Measurements from ENCODE around the gene DNAJC4. TPM values are rescaled to one million over a fixed set of nuclear protein-coding genes. Genes with fewer than 3 reads are reported as not detected.

Gene DNAJC4
- total and polyA plus RNA-seq, 9 donors: 25.0 to 69.1 (median 43.1) TPM

DNA sequence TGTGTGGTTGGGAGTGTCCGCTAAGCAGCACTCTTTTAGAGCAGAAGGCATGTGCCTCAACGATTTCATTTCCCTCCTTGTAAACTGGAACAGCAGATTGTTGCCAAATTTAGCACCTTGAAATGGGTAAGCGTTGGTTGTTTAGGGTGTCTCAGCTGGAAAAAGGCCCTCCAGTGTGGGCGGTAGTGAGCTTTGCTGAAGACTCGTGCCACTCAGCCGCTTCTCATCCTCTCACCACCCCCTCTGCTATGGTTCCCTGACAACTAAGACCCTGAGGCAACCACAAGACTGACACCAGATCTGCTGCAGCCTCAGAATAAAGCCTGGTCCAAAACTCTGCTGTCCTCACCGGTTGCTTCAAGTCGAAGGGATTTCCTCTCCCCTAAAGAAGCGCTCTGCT is 33.7 kb upstream of the DNAJC4 start:
- no peaks in the 10 kb centered on the region for H3K27me3 ChIP-seq
- intact Hi-C loops (cut with DNase I): no loop called here
- H3K27ac ChIP-seq: no peak overlapping the region
- TF ChIP-seq, protein P1, sequence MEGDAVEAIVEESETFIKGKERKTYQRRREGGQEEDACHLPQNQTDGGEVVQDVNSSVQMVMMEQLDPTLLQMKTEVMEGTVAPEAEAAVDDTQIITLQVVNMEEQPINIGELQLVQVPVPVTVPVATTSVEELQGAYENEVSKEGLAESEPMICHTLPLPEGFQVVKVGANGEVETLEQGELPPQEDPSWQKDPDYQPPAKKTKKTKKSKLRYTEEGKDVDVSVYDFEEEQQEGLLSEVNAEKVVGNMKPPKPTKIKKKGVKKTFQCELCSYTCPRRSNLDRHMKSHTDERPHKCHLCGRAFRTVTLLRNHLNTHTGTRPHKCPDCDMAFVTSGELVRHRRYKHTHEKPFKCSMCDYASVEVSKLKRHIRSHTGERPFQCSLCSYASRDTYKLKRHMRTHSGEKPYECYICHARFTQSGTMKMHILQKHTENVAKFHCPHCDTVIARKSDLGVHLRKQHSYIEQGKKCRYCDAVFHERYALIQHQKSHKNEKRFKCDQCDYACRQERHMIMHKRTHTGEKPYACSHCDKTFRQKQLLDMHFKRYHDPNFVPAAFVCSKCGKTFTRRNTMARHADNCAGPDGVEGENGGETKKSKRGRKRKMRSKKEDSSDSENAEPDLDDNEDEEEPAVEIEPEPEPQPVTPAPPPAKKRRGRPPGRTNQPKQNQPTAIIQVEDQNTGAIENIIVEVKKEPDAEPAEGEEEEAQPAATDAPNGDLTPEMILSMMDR (IDR thresholded peaks at IDR 0.05): no peak
- TF ChIP-seq EP300 (IDR thresholded peaks at IDR 0.05) (no peak), POLR2A (IDR thresholded peaks at IDR 0.05) (no peak)
- H3K9me3 ChIP-seq: no peaks in the 10 kb centered on the region
- no peak for DNase-seq
- no peak overlapping the region for H3K4me3 ChIP-seq
- H3K4me1 ChIP-seq (ENCODE audit: insufficient read depth): no peaks in the 10 kb centered on the region
- 77 to 79% (median 79%) methylated on average over 9 of the region's 9 CpGs for WGBS, 3 donors
- no peaks in the 10 kb centered on the region for H3K36me3 ChIP-seq

DNA sequence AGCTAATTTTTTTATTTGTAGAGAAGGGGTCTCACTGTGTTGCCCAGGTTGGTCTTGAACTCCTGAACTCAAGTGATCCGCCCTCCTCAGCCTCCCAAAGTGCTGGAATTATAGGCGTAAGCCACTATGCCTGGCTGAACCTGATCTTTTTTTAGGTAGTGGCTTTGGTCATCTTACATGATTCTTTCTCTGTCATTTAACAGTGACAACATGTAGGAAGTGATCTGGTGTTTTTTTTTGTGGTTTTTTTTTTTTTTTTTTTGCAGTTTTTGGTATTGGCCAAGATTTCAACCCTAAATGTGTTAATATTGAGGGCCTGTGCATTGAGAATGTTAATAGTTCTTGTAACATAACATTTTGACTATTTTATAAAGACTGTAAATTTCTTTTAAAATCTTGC is 31.8 kb upstream of the DNAJC4 start:
- Histone ChIP-seq H3K4me3 (no peak overlapping the region), H3K27ac (no peak overlapping the region), H3K27me3 (no peaks in the 10 kb centered on the region), H3K9me3 (no peaks in the 10 kb centered on the region), H3K4me1 (ENCODE audit: insufficient read depth) (no peaks in the 10 kb centered on the region), H3K36me3 (no peaks in the 10 kb centered on the region)
- 97% methylated on average over 2 of the region's 2 CpGs for WGBS, 3 donors
- no peak for DNase-seq
- TF ChIP-seq, protein P1 (IDR thresholded peaks at IDR 0.05): no peak
- TF ChIP-seq EP300 (IDR thresholded peaks at IDR 0.05) (no peak), POLR2A (IDR thresholded peaks at IDR 0.05) (no peak)
- intact Hi-C loops (cut with DNase I): no loop called here

DNA sequence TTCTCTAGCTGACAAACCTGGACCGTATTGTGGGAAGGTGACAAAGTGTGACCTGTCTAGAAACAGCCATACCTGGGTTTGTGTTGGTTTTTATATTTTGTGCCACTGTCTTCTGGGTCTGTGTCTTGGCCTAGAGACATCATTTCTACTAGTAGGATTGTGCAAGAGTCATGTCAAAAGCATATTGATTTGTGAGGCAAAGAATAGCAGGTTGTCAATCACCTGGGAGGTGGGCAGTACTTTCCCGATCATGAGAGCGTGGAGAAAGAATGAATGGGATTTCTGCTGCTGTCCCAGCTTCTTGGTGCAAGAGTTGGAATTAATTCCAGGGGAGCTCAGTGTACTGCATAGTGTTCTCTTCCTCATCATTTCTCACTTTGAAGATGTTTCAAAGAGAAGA is 28.8 kb upstream of the DNAJC4 start:
- Histone ChIP-seq H3K27me3 (no peaks in the 10 kb centered on the region), H3K27ac (no peak overlapping the region), H3K9me3 (no peaks in the 10 kb centered on the region), H3K4me3 (no peak overlapping the region), H3K4me1 (ENCODE audit: insufficient read depth) (peaks cover 6% of the 10 kb centered on the region), H3K36me3 (no peaks in the 10 kb centered on the region)
- WGBS, 3 donors: 82 to 92% (median 83%) methylated on average over 3 of the region's 3 CpGs
- DNase-seq: no peak
- TF ChIP-seq, protein P1 (IDR thresholded peaks at IDR 0.05): no peak
- TF ChIP-seq POLR2A (IDR thresholded peaks at IDR 0.05): no peak
- no peak for TF ChIP-seq EP300 (IDR thresholded peaks at IDR 0.05)
- intact Hi-C loops (cut with DNase I): loop anchor here in 3 of 4 donors (5.0 to 10.0 kb wide), 3 partner anchors 51 to 101 kb away; partner anchors contain the start of genes CATSPERZ (in 1 of the 3) and PLCB3 (in 1 of the 3)

DNA sequence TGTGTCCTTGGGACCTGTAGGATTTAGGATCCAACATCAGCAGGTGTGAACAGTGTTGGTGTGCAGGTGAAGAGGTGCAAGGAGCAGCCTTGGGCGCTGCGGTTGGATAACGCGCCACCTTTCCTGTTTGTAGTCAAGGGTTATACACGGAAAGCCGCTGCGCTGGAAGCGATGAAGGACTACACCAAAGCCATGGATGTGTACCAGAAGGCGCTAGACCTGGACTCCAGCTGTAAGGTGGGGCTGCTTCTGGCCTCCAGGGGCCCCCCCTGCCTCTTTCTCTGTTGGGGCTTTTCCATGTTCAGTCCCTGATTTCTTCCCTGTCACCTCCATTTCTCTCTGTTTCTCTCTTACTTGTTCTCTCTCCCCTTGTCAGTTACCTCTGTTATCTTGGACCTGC is 27.4 kb upstream of the DNAJC4 start:
- Histone ChIP-seq H3K27ac (no peak overlapping the region), H3K4me1 (ENCODE audit: insufficient read depth) (peaks cover 10% of the 10 kb centered on the region), H3K9me3 (no peaks in the 10 kb centered on the region), H3K27me3 (no peaks in the 10 kb centered on the region), H3K36me3 (no peaks in the 10 kb centered on the region), H3K4me3 (no peak overlapping the region)
- WGBS, 3 donors: 80 to 96% (median 91%) methylated on average over 9 of the region's 9 CpGs
- no peak for DNase-seq
- intact Hi-C loops (cut with DNase I): loop anchor here in 3 of 4 donors (5.0 to 10.0 kb wide), 3 partner anchors 49 to 99 kb away; partner anchors contain the start of genes CATSPERZ (in 1 of the 3) and PLCB3 (in 1 of the 3)
- TF ChIP-seq, protein P1 (IDR thresholded peaks at IDR 0.05): no peak
- TF ChIP-seq EP300 (IDR thresholded peaks at IDR 0.05): no peak
- no peak for TF ChIP-seq POLR2A (IDR thresholded peaks at IDR 0.05)

Data from ovary (tissue), 9 donors.